Sigmoid colon (tissue), 7 donors: ENCODE measurements around the gene HYKK. TPM values are rescaled to one million over a fixed set of nuclear protein-coding genes. Genes with fewer than 3 reads are reported as not detected.
A peak's percentile ranks its signal among the peaks of the same experiment; 100 is the strongest.
"Not testable (repeated sequence)": the region's sequence is repeated elsewhere in the genome, so short reads cannot be mapped to it uniquely, and the experiment has no call there.

Experiments used
- DNase-seq: peaks from one replicate; pipeline ENCODE4 v3.0.0-alpha.2; 2019
- H3K27ac ChIP-seq, 4 donors: fragments of 200-600 bp; sonication (generic); one replicate each; pipeline ENCODE4 v1.5.1; 2016 to 2019; ENCODE audit warnings: mild to moderate bottlenecking in 1 of 4
- H3K27me3 ChIP-seq, 3 donors: fragments of 200-600 bp; sonication (generic); one replicate each; pipeline ENCODE4 v1.5.1; 2019; ENCODE audit warnings: mild to moderate bottlenecking in 1 of 3
- H3K36me3 ChIP-seq, 4 donors: fragments of 200-600 bp; sonication (generic); one replicate each; pipeline ENCODE4 v1.5.1; 2016 to 2019
- H3K4me1 ChIP-seq, 4 donors: fragments of 200-600 bp; sonication (generic); one replicate each; pipeline ENCODE4 v1.5.1; 2017 to 2019
- H3K4me3 ChIP-seq, 4 donors: fragments of 200-600 bp; sonication (generic); one replicate each; pipeline ENCODE4 v1.5.1; 2017 to 2019; ENCODE audit warnings: mild to moderate bottlenecking in 2 of 4, moderate library complexity in 1 of 4
- H3K9me3 ChIP-seq, 4 donors: fragments of 200-600 bp in 3 of 4; sonication (generic) in 3 of 4; one replicate each; pipeline versions ENCODE4 v1.5.1 to v1.6.1; 2013 to 2019
- EP300 ChIP-seq, 4 donors: sonication (generic); formaldehyde crosslinking; IDR thresholded peaks; one replicate each; pipeline ENCODE4 v1.6.1; 2017; ENCODE audit warnings: antibody characterized with exemption in 4 of 4
- POLR2A ChIP-seq, 2 donors: fragments of 450-650 bp; IDR thresholded peaks; one replicate each; pipeline ENCODE4 v1.6.1; 2016; ENCODE audit warnings: antibody characterized with exemption in 2 of 2, mild to moderate bottlenecking in 2 of 2, moderate library complexity in 2 of 2
- POLR2AphosphoS5 ChIP-seq, 4 donors: sonication (generic); formaldehyde crosslinking; IDR thresholded peaks; one replicate each; pipeline ENCODE4 v1.6.1; 2017; ENCODE audit warnings: antibody characterized with exemption in 4 of 4
- WGBS, 2 donors: extraction: QIAGEN DNeasy Blood & Tissue Kit; methylation state at CpG; one replicate each; pipeline ENCODE4 v1.1.7; 2013; 5-methylcytosine and 5-hydroxymethylcytosine counted together
- intact Hi-C: fragments of 100-400 bp; cut with DNase I; formaldehyde crosslinking; loops from one replicate; pipeline ENCODE4 v1.15.1; 2023
- polyA plus RNA-seq, 3 donors: library from polyadenylated mRNA; stranded (reverse); fragments of 200-250 nt; gene quantifications; one replicate each; pipeline ENCODE4 v1.2.3, GENCODE V29; 2013
- total RNA-seq, 4 donors: library from RNA; depleted of rRNA; stranded (reverse); fragments of >200 nt; gene quantifications; one replicate each; pipeline ENCODE4 v1.1.0, GENCODE V29; 2016
- TF ChIP-seq, protein P1 (sequence below), 4 experiments: fragments of 450-650 bp in 3 of 4; fragments of 200-600 bp in 1 of 4; IDR thresholded peaks; one replicate each; pipeline ENCODE4 v1.5.1; 2016 to 2019; ENCODE audit warnings: antibody characterized with exemption in 4 of 4, mild to moderate bottlenecking in 3 of 4, moderate library complexity in 2 of 4
- donor health status: healthy with polysubstance abuse.
- donor health status: Bipolar disorder and iron deficiency.
- donor health status: healthy.

Gene HYKK
- total and polyA plus RNA-seq, 7 donors: 4.0 to 17.8 (median 9.1) TPM

GRCh38 chr15:78538358-78538757 is 31.0 kb downstream of the HYKK start:
- Histone ChIP-seq H3K27me3 (no peaks in the 10 kb centered on the region), H3K36me3 (peaks cover 0 to 14% (median 4%) of the 10 kb centered on the region in 4 donors), H3K9me3 (no peaks in the 10 kb centered on the region), H3K4me1 (peaks cover 0 to 29% (median 16%) of the 10 kb centered on the region in 4 donors), H3K4me3 (no peak overlapping the region), H3K27ac (no peak overlapping the region)
- 85 to 92% methylated on average over 1 of the region's 1 CpG for WGBS, 2 donors
- intact Hi-C loops: no loop called here
- no peak for TF ChIP-seq POLR2AphosphoS5 (IDR thresholded peaks at IDR 0.05)
- TF ChIP-seq, protein P1, sequence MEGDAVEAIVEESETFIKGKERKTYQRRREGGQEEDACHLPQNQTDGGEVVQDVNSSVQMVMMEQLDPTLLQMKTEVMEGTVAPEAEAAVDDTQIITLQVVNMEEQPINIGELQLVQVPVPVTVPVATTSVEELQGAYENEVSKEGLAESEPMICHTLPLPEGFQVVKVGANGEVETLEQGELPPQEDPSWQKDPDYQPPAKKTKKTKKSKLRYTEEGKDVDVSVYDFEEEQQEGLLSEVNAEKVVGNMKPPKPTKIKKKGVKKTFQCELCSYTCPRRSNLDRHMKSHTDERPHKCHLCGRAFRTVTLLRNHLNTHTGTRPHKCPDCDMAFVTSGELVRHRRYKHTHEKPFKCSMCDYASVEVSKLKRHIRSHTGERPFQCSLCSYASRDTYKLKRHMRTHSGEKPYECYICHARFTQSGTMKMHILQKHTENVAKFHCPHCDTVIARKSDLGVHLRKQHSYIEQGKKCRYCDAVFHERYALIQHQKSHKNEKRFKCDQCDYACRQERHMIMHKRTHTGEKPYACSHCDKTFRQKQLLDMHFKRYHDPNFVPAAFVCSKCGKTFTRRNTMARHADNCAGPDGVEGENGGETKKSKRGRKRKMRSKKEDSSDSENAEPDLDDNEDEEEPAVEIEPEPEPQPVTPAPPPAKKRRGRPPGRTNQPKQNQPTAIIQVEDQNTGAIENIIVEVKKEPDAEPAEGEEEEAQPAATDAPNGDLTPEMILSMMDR (IDR thresholded peaks at IDR 0.05): no peak
- TF ChIP-seq EP300 (IDR thresholded peaks at IDR 0.05): no peak
- TF ChIP-seq POLR2A (IDR thresholded peaks at IDR 0.05): no peak
- DNase-seq: no peak

- Histone ChIP-seq H3K27ac (peak overlapping the region; percentile 94 to 97 (median 96)), H3K4me1 (peaks cover 0 to 29% (median 16%) of the 10 kb centered on the region in 4 donors), H3K4me3 (peak overlapping the region; percentile 73 to 88 (median 78)), H3K36me3 (peaks cover 0 to 27% (median 7%) of the 10 kb centered on the region in 4 donors)
- not testable (repeated sequence) for DNase-seq, H3K9me3 ChIP-seq, H3K27me3 ChIP-seq
- intact Hi-C loops: loop anchor here (2.0 kb wide), 2 partner anchors 25 to 33 kb away; partner anchors contain the start of genes CHRNA5 and HYKK
- WGBS, 2 donors: 66 to 76% methylated on average over 18 of the region's 18 CpGs
Observed at GRCh38 chr15:78539464-78540140, 32.2 kb downstream of the HYKK start.

DNA sequence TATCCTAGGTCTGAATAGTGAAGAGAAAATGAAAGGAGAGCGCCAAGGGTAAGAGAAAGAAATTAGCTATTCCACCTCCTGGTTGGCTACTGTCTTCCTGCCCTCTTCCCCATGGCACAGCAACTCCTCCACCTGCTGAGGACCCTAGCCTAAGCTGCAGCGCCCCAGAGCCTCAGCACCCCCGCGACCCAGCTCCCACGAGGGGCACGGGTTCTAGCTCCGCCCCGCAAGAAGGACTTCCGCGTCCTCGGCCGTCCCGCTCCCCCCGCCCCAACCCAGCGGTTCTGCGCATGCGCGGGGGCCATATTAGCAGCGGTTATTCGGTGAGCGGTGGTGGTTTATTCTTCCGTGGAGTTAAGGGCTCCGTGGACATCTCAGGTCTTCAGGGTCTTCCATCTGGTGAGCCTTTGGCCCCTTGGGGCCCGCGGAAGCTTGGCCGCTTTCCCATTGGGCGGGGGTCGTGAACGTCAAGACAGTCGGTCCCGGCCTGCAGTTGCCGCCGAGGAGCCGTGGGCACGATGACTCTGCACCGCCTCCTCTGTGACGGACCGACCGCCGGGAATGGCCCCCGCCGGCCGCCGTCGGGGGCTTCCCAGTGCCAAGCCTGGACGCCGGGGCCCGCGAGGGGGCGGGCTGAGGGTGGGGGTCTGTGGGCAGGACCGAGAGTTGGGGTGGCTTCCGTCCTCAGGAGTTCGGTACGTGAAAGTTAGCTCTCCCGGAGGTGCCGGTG is 32.9 kb downstream of the HYKK start, which contains the start of gene PSMA4:
Gene PSMA4, plus strand, starts transcription at position 304 of the 730 bp plus-strand sequence. CDS start 1,484 bp downstream, outside the sequence.
- WGBS, 2 donors: 0% methylated on average over 56 of the region's 56 CpGs

GRCh38 chr15:78540871-78541743 is 33.7 kb downstream of the HYKK start:
- 1 to 3% methylated on average over 17 of the region's 17 CpGs for WGBS, 2 donors
- Histone ChIP-seq H3K27me3 (no peaks in the 10 kb centered on the region), H3K27ac (peak overlapping the region; percentile 94 to 97 (median 96)), H3K4me3 (peak overlapping the region; percentile 73 to 88 (median 78)), H3K4me1 (peaks cover 0 to 29% (median 16%) of the 10 kb centered on the region in 4 donors), H3K36me3 (peaks cover 9 to 42% (median 20%) of the 10 kb centered on the region in 4 donors), H3K9me3 (no peaks in the 10 kb centered on the region)
- DNase-seq: no peak
- TF ChIP-seq POLR2AphosphoS5 (IDR thresholded peaks at IDR 0.05) (no peak), EP300 (IDR thresholded peaks at IDR 0.05) (no peak), POLR2A (IDR thresholded peaks at IDR 0.05) (no peak)
- TF ChIP-seq, protein P1 (IDR thresholded peaks at IDR 0.05): no peak
- intact Hi-C loops: loop anchor here (2.0 kb wide), 2 partner anchors 24 to 34 kb away; partner anchors contain the start of genes CHRNA5 and HYKK

More for the DNA sequence above, 32.9 kb downstream of the HYKK start, which contains the start of gene PSMA4:
- peaks cover 0 to 29% (median 16%) of the 10 kb centered on the region in 4 donors for H3K4me1 ChIP-seq
- peak; percentile 96 for DNase-seq
- H3K27ac ChIP-seq: peak within 1 kb of the TSS; percentile 94 to 97 (median 96)
- no peak for TF ChIP-seq EP300 (IDR thresholded peaks at IDR 0.05)
- peak; percentile 75 to 90 for TF ChIP-seq POLR2A (IDR thresholded peaks at IDR 0.05)
- TF ChIP-seq POLR2AphosphoS5 (IDR thresholded peaks at IDR 0.05): peak; percentile 80 to 93 (median 92)
- TF ChIP-seq, protein P1 (IDR thresholded peaks at IDR 0.05): peak in 2 of 4 experiments; percentile 33 to 44
- intact Hi-C loops: loop anchor here (2.0 kb wide), 2 partner anchors 24 to 34 kb away; partner anchors contain the start of genes CHRNA5 and HYKK
- H3K9me3 ChIP-seq: no peaks in the 10 kb centered on the region
- no peaks in the 10 kb centered on the region for H3K27me3 ChIP-seq
- H3K36me3 ChIP-seq: peaks cover 1 to 34% (median 12%) of the 10 kb centered on the region in 4 donors
- peak within 1 kb of the TSS; percentile 73 to 88 (median 78) for H3K4me3 ChIP-seq
